Stimulated activated CD8-positive, alpha-beta memory T cell treated with anti-CD3 and anti-CD28 coated beads, Interleukin-12 subunit alpha, Interleukin-12 subunit beta, amount 100 ng/mL, for 24 hours (primary cell): ENCODE measurements around the gene SYNE4.
A peak's percentile ranks its signal among the peaks of the same experiment; 100 is the strongest.

Experiments used
- DNase-seq: peaks from one replicate; pipeline ENCODE4 v3.0.0-alpha.2; 2020; ENCODE audit errors: extremely low read depth

The SYNE4 gene

DNA sequence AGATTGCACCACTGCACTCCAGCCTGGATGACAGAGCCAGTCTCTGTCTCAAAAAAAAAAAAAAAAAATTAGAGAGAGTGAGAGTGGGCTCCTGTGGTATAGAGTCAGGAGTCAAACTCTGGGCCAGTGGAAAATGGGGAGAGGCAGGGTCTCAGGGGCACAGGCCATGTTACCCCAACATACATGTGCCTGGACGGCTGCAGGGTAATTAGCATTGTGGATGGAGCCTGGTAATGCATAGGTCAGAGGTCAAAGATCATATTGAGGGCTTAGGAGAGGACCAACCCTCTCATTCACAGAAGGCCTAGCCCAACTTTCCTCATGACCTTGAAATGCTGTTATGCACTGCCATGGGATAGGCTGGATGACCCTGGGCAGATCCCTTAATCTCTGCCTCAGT, 16.9 kb upstream of the SYNE4 start:
- no peak for DNase-seq

DNA sequence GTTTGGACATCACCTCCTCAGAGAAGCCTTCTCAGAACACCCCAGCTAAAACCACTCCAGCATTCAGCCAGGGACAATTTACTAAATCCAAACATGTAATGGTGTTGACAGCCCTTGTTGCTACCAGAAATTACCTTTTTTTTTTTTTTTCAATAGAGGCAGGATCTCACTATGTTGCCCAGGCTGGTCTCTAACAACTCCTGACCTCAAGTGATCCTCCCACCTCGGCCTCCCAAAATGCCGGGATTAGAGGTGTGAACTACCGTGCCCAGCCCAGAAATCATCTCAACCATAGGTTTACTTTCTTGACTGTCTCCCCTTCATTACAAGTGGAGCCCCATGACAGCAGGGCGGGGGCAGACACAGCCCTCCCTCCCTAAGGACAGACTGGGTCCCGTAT, 14.8 kb upstream of the SYNE4 start:
- DNase-seq = no peak

DNA sequence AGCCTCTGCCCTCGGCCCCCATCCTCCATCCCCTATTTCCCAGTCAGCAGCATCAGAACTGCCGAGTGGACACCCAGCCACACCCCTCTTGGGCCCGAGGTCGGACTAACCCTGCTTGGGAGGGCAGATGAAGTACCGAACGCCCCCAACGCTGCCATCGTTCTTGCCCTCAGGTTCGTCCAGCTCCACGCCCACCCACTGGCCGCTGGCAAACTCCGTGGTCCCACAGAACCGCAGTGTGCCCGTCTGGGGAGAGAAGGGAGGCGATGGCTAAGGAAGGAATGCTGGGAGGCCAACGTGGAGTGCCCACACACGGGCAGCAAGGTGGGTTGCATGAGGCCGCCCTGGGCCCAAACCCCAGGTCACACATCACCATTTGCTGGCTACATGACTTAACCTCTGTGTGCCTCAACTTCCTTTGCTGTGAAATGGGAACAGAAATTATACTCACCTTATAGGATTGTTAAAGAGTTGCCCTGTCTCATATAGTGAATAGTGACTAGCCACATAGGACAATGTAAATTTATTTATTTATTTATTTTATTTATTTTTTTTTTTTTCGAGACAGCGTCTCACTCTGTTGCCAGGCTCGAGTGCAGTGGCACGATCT, 10.6 kb upstream of the SYNE4 start:
- no peak for DNase-seq

DNA sequence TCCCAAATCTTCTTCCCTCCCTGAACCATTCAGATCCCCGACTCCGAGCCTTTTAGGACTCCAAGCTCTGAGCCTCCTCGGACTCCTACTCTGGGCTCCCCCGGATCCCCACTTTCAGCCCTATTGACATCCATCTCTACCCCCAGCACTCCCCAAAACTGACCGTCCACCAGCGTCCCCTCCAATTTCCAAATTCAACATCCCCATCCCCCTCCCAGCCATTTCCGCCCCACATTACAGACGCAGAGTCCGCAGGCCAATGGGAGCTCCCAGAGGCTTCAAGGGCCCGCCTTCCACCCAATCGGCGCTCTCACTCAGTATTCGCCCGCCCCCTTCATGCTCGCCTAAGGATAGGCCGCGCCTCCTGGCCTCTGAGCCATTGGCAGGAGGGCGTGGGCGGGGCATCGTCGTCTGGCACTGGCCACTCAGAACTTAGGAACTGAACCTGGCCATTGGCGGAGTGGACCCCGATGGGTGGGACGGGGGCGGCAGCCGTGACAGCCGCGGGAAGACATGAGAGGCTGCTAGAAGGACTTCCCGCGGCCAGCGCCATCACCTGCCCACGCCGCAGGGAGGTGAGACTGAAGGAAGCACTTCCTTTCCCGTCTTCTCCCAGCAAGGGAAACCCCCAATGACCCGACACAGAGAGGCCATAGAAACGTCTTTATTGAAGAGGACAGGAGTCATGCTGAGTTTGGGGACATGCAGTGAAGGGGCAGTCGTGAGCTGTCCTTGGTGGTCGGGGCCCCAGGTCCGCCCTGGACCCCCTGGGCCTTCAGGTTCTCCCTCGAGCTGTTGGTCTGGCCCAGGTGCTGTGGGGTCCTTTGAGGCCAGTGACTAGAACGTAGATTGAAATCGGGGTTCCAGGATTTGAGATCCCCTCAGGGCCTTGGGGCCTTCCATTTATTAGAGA, 5.7 kb upstream of the SYNE4 start, which contains the start of gene ALKBH6:
ALKBH6 (minus strand) TSS at position 202 of the 913 bp plus-strand sequence. CDS start 816 bp downstream, outside the sequence.
- DNase-seq = peak; percentile 100

DNA sequence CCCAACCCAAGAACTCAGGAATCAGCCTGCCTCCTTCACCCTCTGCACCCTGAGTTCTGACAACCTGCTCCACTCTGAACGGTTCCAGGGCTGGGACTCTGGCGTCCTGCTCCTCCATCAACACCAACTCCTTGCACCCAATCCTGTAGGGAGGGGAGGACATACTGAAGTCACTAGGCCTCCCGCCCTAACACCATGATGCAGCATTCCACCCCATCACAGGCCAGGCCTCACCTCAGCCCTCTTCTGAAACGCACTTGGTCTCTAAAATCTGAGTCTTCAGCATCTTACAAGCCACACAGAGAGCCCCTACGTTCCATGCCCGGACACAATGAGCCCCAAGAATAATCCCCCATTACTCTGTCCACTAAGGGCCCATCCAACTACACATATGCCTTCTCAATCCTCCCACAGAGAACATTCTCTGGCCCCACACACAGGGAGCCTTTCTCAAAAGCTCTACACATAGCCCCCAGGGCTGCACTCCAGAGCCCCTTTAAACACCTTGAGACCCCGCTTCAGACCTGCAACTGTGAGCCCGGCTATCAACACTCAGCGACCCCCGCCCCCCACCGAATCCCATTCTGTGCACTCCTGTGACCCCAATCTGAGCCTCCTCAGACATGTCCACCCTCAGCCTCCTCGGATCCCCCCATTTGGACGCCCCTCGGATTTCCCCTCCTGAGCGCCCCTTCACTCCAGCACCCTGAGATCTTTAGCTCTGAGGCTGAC, 4.8 kb upstream of the SYNE4 start:
- DNase-seq = no peak

DNA sequence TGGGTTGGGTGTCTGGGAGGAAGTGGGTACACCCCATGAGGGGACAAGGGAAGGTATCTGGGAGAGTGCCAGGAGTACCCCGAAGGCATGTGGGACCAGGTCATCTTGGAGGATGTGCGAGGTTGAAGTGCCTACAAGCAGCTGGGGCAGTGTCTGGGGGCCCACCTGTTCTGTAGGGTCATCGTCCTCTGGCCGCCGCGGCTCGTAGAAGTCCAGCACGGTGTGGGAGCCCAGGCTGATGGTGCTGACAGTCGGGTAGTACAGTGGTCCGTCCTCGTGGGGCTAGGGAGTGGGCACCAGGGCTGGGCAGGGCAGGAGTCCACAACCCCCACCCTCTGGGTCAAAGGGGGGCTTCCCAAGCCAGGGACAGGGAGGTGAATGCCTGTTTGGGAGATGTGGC, 1.8 kb upstream of the SYNE4 start:
- no peak for DNase-seq

DNA sequence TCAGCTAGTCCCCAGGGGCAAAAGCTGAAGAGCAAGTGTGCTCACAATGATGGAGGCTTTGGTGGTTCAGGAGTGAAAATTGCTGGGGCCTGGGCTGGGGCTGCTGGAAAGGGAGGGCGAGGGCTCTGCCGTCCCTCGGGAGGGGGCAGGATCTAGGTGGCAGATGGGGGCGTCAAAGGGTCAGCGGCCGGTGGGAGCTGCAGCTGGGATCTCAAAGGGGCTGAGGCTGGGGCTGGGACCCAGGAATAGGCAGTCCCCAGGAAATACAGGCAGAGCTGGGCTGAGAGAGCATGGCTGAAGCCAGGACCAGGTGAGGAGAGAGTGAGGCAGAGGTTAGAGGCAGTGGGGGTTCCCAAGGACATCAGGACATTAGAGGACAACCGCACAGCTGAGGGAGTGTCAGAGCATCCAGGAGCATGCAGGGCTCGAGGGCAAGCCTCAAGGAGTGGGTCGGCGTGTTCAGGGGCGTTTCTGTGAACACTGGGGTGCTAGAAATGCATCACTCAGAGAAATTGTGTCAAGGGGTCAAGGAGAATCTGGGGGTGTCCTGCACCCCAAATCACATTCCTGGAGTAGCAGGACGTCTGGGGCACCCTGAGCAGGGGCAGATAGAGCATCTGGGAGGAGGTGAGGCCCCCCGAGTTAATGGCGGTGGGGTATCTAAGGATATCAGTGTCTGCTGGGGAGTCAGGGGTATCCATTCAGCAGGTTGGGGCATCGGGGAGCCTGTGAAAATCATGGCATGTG, 1.2 kb upstream of the SYNE4 start:
- no peak for DNase-seq

DNA sequence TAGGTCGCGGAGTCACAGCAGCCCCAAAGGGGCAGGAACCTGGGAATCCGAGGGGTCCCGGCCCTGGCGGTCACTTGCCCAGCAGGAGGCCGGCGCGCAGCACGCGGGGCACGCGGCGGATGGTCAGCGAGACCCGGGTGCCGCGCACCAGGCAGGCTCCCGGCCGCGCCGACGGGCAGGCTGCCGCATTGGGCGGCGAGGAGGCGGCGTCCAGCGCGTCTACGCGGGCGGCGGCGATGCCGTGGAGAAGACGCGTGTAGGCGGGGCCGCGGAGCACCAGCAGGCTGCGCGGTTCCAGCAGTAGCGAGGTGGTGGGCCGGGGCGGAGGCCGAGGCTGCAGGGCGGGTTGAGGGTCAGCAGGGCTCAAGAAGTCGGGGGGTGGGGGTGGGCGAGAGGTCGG, 607 bp upstream of the SYNE4 start:
- no peak for DNase-seq

DNA sequence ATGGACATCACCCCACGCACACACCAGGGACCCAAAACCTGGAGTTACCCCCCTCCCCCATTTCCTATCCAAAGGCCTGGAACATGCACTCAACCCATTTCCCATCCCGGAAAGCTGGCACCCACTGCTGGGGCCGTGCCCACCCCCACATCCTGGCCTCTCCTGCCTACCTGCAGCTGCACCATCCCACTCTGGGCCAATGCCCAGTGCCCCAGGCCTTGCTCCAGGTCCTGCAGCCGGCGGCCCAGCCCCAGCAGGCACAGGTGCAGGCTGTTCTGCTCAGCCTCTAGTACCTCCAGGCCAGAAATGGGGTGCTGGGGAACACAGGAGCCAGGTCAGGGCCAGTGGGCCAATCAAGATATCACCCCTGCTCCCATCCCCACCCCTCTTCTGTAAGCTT, 1.7 kb downstream of the SYNE4 start:
- DNase-seq = no peak

DNA sequence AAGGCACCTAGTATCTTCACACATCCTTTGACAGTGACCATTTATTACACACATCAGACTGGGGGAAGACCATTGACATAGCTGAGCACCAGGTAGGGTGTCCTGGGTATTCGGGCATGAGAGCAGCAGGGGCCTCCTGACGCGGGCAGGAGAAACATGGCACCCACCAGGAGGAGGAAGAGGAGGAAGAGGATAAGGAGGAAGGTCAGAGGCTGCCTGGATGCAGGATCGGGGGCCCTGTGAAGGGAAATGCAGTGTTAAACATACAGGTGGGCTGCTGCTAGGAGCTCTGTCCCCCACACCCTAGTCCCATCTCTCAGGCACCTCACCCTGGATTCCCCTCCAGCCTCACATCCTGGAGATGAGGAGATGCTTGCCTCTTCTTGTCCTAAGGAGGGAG, 5.3 kb downstream of the SYNE4 start:
- no peak for DNase-seq

DNA sequence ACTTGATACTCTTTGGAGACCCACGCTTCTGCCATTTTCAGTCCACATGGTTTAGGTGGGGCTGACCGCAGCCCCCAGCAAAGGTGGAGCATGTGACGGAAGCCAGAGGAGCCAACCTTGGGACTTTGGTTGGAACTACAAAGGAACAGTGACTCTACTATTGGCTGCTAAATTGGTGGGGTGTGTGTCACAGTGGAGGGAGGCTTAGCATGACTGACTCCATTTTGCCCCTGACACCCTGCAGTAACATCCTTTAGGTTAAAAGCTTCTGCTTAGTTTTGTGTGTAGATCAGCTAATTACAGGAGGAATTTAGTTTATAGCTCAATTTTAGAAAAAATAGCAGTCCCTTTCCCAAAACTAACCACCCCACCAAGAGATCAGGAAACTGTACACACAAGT, 7.0 kb downstream of the SYNE4 start:
- no peak for DNase-seq

DNA sequence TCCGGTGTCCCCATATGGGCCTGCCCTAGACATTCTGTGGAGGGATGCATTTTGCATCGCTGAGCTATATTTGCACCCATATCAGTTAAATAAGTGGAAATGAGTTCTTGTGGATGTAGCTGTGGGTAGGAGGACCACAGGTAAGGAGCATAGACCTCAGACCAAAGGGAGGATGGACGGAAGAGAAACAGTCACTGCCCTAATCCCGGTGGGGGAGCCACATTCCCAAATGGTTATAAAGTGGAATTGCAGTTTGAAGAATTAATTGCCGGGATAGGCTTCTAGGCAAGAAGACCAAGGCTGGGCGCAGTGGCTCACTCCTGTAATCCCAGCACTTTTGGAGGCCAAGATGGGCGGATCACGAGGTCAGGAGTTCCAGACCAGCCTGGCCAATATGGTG, 11.8 kb downstream of the SYNE4 start:
- no peak for DNase-seq

DNA sequence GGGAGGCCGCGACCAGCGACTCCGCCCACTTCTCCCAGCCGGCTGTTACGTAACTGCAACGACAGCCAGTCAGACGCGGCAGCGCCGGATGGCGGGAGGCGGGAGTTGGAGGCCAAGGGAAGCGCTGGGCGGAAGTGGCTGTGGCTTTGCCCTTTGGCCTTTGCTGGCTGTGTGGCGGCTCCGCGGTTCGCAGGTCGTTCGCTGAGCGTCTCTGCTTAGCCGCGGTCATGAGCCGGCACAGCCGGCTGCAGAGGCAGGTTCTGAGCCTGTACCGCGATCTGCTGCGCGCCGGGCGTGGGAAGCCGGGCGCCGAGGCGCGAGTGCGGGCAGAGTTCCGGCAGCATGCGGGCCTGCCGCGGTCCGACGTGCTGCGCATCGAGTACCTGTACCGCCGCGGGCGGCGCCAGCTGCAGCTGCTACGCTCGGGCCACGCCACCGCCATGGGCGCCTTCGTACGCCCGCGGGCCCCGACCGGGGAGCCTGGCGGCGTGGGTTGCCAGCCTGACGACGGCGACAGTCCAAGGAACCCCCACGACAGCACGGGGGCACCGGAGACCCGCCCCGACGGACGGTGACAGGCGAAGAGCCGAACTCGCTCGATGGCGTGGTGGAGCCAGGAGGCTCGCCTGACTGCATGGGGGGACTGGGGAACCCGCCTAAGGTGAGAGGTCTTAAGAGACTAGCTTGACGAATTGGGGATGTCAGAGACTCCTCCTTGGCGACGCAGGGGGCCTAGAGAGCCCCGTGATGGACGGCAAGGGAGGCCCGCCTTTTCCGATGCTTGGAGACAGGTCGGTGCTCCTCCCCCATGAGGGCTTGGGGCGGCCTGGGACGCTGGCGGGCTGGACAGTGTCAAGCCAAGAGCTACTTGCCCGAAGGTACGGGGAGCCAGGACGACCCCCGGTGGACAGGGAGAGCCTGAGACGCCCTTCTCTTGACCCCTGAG, 13.3 kb downstream of the SYNE4 start, which contains the start of gene SDHAF1:
SDHAF1 (plus strand) TSS at position 141 of the 946 bp plus-strand sequence; CDS start at position 228, 87 bp downstream.
- DNase-seq = peak; percentile 89

DNA sequence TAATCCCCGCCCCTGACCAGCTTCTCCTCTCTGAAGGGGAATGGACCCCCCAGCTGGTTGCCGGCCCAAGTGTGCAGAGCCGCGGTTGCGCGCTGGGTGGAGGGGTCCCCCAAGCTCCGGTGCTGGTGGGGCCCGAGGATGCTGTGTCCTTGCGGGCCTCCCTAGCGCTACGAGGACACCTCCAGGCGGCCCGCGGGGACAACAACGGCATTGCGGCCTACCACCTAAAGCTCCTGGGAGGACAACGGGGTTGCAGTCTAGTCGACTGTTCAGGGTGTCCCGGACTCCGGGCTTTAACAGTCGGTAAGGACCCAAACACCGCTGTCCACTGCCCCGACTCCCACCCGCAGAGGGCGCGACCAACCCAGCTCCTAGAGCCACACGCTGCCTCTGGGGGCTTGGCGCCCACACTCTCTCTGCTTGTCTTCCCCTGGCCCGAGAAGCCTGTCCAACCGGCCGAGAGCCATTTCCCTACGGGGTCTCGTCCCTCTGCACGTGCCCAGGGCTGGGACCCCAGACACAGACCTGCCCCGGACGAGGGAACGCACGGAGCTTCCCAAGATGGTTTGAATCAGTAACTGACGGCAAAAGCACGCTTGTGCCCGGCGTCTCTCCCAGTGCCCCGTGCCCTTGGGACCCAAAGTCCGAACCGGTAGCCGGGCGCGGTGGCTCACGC, 14.6 kb downstream of the SYNE4 start:
- DNase-seq = no peak

DNA sequence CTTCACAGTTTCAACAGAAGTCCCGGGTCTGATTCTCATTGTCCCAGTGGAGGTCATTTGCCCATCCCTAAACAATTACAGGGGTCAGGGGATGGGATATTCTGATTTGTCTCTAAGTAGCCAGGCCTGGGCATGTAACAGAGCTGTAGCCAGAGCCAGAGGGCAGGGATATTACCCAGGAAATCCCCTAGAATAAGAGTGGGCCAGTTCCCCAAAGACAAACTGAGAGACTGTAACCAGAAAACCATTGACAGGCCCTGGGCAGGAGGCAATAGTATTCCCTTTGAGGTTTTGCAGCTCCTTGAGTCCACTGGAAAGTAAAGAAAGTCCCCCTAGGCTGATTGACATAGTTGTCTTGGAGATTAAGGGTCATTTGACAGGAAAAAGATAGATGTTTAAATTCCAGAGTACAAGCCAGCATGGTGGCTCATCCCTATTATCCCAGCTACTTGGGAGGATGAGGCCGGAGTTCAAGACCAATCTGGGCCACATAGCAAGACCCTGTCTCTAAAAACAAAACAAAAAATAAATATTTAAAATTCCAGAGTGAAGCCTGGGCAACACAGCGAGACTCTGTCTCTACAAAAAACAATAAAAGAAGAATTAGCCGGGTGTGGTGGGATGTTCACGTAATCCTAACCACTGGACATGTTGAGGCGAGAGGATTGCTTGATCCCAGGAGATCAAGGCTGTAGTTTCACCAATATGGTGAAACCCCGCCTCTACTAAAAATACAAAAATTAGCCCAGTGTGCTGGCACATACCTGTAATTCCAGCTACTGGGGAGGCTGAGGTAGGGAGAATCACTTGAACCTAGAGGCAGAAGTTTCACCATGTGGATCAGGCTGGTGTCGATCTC, 15.5 kb downstream of the SYNE4 start:
- DNase-seq = no peak

DNA sequence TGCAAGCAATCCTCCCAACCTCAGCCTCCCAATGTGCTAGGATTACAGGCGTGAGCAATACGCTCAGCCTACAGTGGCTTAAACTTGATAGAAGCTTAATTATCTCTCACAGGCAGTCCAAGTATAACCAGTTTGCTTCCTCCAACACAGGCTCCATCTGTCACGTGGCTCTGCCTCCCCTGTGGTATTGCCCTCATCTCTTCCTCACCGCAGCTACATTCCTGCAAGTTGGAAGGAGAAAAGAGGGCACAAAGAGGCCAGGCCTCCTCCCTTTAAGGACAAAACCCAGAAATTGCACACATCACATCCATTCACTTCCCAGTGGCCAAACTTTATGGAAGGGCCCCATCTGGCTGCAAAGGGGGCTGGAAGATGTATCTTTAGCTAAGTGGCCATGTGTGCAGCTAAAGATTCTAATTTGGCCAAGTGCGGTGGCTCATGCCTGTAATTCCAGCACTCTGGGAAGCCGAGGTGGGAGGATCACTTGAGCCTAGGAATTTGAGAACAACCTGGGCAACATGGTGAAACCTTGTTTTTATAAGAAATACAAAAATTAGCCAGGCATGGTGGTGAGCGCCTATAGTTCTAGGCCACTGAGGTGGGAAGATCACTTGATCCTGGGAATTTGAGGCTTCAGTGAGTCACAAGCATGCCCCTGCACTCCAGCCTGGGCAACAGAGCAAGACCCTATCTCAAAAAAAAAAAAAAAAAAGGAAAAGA, 16.7 kb downstream of the SYNE4 start:
- no peak for DNase-seq

DNA sequence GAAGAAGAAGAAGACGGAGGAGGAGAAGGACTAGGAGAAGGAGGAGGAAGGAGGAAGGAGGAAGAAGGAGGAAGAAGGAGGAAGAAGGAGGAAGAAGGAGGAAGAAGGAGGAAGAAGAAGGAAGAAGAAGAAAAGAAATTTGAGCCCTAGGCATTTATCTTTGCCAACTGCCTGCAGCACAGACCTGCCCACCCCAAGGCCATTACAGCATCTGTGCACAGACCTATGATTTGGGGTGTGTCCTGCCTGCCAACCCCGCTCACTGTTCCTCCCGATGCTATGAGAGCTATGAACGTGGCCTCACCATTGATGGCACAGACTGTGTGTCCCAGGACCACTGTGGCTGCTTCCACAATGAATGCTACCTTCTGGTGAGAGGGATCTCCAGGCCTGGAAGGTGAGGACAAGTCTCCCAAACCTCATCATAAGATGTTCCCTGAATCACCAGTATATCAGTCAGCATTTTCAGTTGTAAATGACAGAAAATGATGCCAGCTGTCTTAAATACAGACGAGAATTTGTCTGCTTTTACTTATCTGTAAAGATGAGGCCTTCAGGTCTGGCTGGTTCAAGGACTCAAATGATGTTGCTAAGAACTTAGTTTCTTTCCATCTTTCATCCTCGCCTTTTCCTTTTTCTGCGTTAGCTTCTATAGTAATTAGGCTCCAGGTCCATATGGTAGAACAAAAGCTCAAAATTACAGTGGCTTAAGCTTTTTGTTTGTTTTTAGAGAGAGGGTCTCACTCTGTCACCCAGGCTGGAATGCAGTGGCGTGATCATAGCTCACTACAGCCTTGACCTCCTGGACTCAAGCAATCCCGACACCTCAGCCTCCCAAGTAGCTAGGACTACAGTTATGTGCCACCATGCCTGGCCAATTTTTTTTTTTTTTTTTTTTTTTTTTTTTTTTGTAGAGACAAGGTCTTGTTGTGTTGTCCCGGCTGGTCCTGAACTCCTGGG, 17.6 kb downstream of the SYNE4 start:
- no peak for DNase-seq
